H1 (cell line): ENCODE measurements around the gene BIRC7. TPM values are rescaled to one million over a fixed set of nuclear protein-coding genes. Genes with fewer than 3 reads are reported as not detected.
A peak's percentile ranks its signal among the peaks of the same experiment; 100 is the strongest.

Source experiments
- ASH2L ChIP-seq: fragments of 200-600, 300-600 bp; sonication (generic); IDR thresholded peaks from one replicate; pipeline ENCODE4 v1.7.1; 2017; ENCODE audit warnings: low read length
- BCL11A ChIP-seq, 2 experiments: IDR thresholded peaks; one replicate each; pipeline ENCODE4 v1.6.1; 2011; ENCODE audit warnings: low read depth in 2 of 2, low read length in 2 of 2, mild to moderate bottlenecking in 2 of 2
- CHD1 ChIP-seq: IDR thresholded peaks from 2 replicates; pipeline ENCODE4 v1.6.1; 2012; ENCODE audit warnings: low read depth, low read length, improper control_type of control experiment
- CTCF ChIP-seq, 3 experiments: IDR thresholded peaks; 1 replicate in 2 of 3; 2 replicates in 1 of 3; pipeline versions ENCODE4 v1.5.1 to v1.6.1; 2011; ENCODE audit warnings: low read length in 3 of 3, mild to moderate bottlenecking in 3 of 3, inconsistent platforms in 2 of 3, low read depth in 1 of 3, moderate library complexity in 1 of 3; ENCODE audit not compliant: insufficient read depth in 1 of 3; ENCODE audit errors: control extremely low read depth in 1 of 3
- E2F6 ChIP-seq: IDR thresholded peaks from 2 replicates; pipeline ENCODE4 v1.6.1; 2012; ENCODE audit warnings: inconsistent platforms
- FOSL1 ChIP-seq: IDR thresholded peaks from 2 replicates; pipeline ENCODE4 v1.6.1; 2011; ENCODE audit warnings: mild to moderate bottlenecking, low read depth, low read length, moderate library complexity; ENCODE audit not compliant: insufficient read depth
- HDAC2 ChIP-seq, 2 experiments: fragments of 300-600 bp in 1 of 2; sonication (generic) in 1 of 2; IDR thresholded peaks; 2 replicates each; pipeline ENCODE4 v1.6.1; 2011 to 2012; ENCODE audit warnings: low read depth in 2 of 2, low read length in 2 of 2, mild to moderate bottlenecking in 2 of 2, moderate library complexity in 2 of 2, borderline replicate concordance in 1 of 2, inconsistent platforms in 1 of 2
- JUN ChIP-seq: IDR thresholded peaks from 2 replicates; pipeline ENCODE4 v1.6.1; 2011; ENCODE audit warnings: low read depth, mild to moderate bottlenecking, improper control_type of control experiment, low read length
- KDM1A ChIP-seq: fragments of 200-600, 300-600 bp; sonication (generic); IDR thresholded peaks from 2 replicates; pipeline ENCODE4 v1.7.1; 2016; ENCODE audit warnings: mild to moderate bottlenecking, low read length, borderline replicate concordance
- KDM5A ChIP-seq: fragments of 200-600 bp; IDR thresholded peaks from 2 replicates; pipeline ENCODE4 v1.7.1; 2012; ENCODE audit warnings: mild to moderate bottlenecking, low read length, inconsistent platforms, mixed read lengths
- MAFK ChIP-seq: IDR thresholded peaks from 2 replicates; pipeline ENCODE4 v1.6.1; 2012; ENCODE audit warnings: low read depth, mild to moderate bottlenecking, improper control_type of control experiment, low read length
- MAX ChIP-seq: IDR thresholded peaks from 2 replicates; pipeline ENCODE4 v1.6.1; 2012; ENCODE audit warnings: inconsistent platforms
- POLR2A ChIP-seq, 2 experiments: IDR thresholded peaks; 1 replicate in 1 of 2; 2 replicates in 1 of 2; pipeline ENCODE4 v1.6.1; 2011; ENCODE audit warnings: low read depth in 2 of 2, low read length in 2 of 2, mild to moderate bottlenecking in 2 of 2; ENCODE audit errors: control extremely low read depth in 1 of 2
- RFX5 ChIP-seq: IDR thresholded peaks from 2 replicates; pipeline ENCODE4 v1.6.1; 2011; ENCODE audit warnings: low read depth, low read length, improper control_type of control experiment, borderline replicate concordance
- SP4 ChIP-seq: IDR thresholded peaks from 2 replicates; pipeline ENCODE4 v1.6.1; 2012; ENCODE audit warnings: low read length, inconsistent platforms
- SRF ChIP-seq: IDR thresholded peaks from 2 replicates; pipeline ENCODE4 v1.6.1; 2011; ENCODE audit warnings: mild to moderate bottlenecking, low read depth, low read length, moderate library complexity
- TAF7 ChIP-seq: optimal IDR thresholded peaks from 2 replicates; pipeline ENCODE3; 2011; ENCODE audit warnings: low read depth, mild to moderate bottlenecking, inconsistent platforms, low read length, moderate library complexity, borderline replicate concordance
- TBP ChIP-seq: IDR thresholded peaks from 2 replicates; pipeline ENCODE4 v1.6.1; 2011; ENCODE audit warnings: low read depth, low read length, improper control_type of control experiment
- USF2 ChIP-seq: IDR thresholded peaks from 2 replicates; pipeline ENCODE4 v1.6.1; 2011; ENCODE audit warnings: low read length, improper control_type of control experiment
- polyA plus RNA-seq, 7 experiments: library from polyadenylated mRNA; depleted of rRNA in 3 of 7; stranded (reverse) in 5 of 7; unstranded in 2 of 7; fragments of >200 nt in 5 of 7; fragments of 200-250 nt in 2 of 7; gene quantifications; 1 replicate in 5 of 7; 2 replicates in 1 of 7; 4 replicates in 1 of 7; pipeline versions ENCODE4 v1.2.1 to v1.2.3, GENCODE V29; 2011 to 2013; ENCODE audit warnings: missing spikeins in 2 of 7, mixed read lengths in 2 of 7
- total RNA-seq: library from RNA; stranded (reverse); fragmentation: NEBNext Ultra II Directional; extraction: Animal tissue kit (Norgen Biotek cat#: 25700); gene quantifications from 2 replicates; pipeline ENCODE4 v1.2.1, GENCODE V29; 2021

The BIRC7 gene
- total and polyA plus RNA-seq, 2 of the 8 experiments (the other 6 are each of a cell fraction or from before 2014, with no cell fraction given), result 0.11 to 0.41 TPM

GRCh38 chr20:63215101-63216040 is 20.3 kb upstream of the BIRC7 start (continued):
- no peak for TF ChIP-seq BCL11A (IDR thresholded peaks at IDR 0.05; ENCODE audit: low read depth in 2 of 2, low read length in 2 of 2)
- TF ChIP-seq CHD1, result no peak
- TF ChIP-seq E2F6, result no peak
- no peak for TF ChIP-seq MAFK
- TF ChIP-seq KDM5A, result no peak
- TF ChIP-seq FOSL1, result no peak
- TF ChIP-seq CTCF (IDR thresholded peaks at IDR 0.05; ENCODE audit: control extremely low read depth in 1 of 3, insufficient read depth in 1 of 3, low read depth in 1 of 3, low read length in 3 of 3), result peak; percentile 44 to 65 (median 52)
- TF ChIP-seq USF2, result no peak
- TF ChIP-seq TAF7, result no peak
- no peak for TF ChIP-seq RFX5
- TF ChIP-seq SP4, result no peak
- no peak for TF ChIP-seq ASH2L
- no peak for TF ChIP-seq TBP
- TF ChIP-seq POLR2A (IDR thresholded peaks at IDR 0.05; ENCODE audit: control extremely low read depth in 1 of 2, low read depth in 2 of 2, low read length in 2 of 2), result no peak
- 0 out of 4 replicates have a peak, but pooled peaks of 1 of the 2 experiments have one; percentile 69 for TF ChIP-seq HDAC2 (IDR thresholded peaks at IDR 0.05; ENCODE audit: borderline replicate concordance in 1 of 2, low read depth in 2 of 2, low read length in 2 of 2)
- TF ChIP-seq KDM1A, result no peak
- no peak for TF ChIP-seq JUN
- TF ChIP-seq SRF, result no peak
- TF ChIP-seq MAX, result no peak
